ENCODE results near the gene SERINC2.

SERINC2 gene

GRCh38 chr1:31418626-31419323, 5.8 kb downstream of the SERINC2 start:
- Histone ChIP-seq H3K4ac (ENCODE audit: low read length) (no peak overlapping the region), H2BK12ac (ENCODE audit: low read length) (no peak overlapping the region), H2BK15ac (ENCODE audit: low read length) (no peak overlapping the region), H3K36me3 (replicated peaks in 1 of 2; ENCODE audit: control insufficient read depth in 2 of 2, insufficient read depth in 2 of 2, low read length in 2 of 2) (peaks cover 3 to 4% of the 10 kb centered on the region in 2 donors), H2AK5ac (ENCODE audit: low read depth, low read length) (no peak overlapping the region), H3K79me1 (ENCODE audit: low read depth, low read length) (peaks cover 5% of the 10 kb centered on the region), H3K9me3 (replicated peaks in 1 of 2; ENCODE audit: control insufficient read depth in 2 of 2, insufficient read depth in 1 of 2, low read depth in 1 of 2, low read length in 2 of 2) (no peaks in the 10 kb centered on the region), H3K27ac (replicated peaks; ENCODE audit: low read length) (no peak overlapping the region), H3K18ac (ENCODE audit: low read length) (no peak overlapping the region), H3K14ac (ENCODE audit: low read length) (no peak overlapping the region), H4K8ac (ENCODE audit: low read depth, low read length) (no peak overlapping the region), H3K4me1 (ENCODE audit: control insufficient read depth in 2 of 2, insufficient read depth in 1 of 2, low read depth in 1 of 2, low read length in 2 of 2) (peaks cover 23 to 25% of the 10 kb centered on the region in 2 donors), H2BK5ac (ENCODE audit: low read length) (no peak overlapping the region), H3K4me2 (ENCODE audit: insufficient read depth, low read length, poor library complexity, severe bottlenecking) (no peak overlapping the region), H3K23ac (ENCODE audit: low read depth, low read length, poor library complexity) (no peak overlapping the region), H3K9ac (ENCODE audit: low read depth, low read length, poor library complexity) (no peak overlapping the region), H2AFZ (ENCODE audit: low read length) (no peak overlapping the region), H2BK120ac (ENCODE audit: low read depth, low read length) (no peak overlapping the region), H3K27me3 (ENCODE audit: control insufficient read depth in 3 of 3, insufficient read depth in 3 of 3, low read depth in 1 of 3, low read length in 3 of 3) (no peaks in the 10 kb centered on the region), H3K4me3 (ENCODE audit: low read length in 2 of 2) (peak overlapping the region in 1 of 2 donors; percentile 38), H4K91ac (ENCODE audit: low read depth, low read length, poor library complexity) (no peak overlapping the region)
- DNase-seq (ENCODE audit: low spot score): no peak
- no CpG with 5 or more reads among the region's 4 CpGs for WGBS, 2 donors (ENCODE audit: extremely low coverage in 2 of 2, insufficient read length in 2 of 2, insufficient replicate concordance in 1 of 2)

- WGBS, 2 donors (ENCODE audit: extremely low coverage in 2 of 2, insufficient read length in 2 of 2, insufficient replicate concordance in 1 of 2): no CpG with 5 or more reads among the region's 5 CpGs
- Histone ChIP-seq H3K4me3 (ENCODE audit: low read length in 2 of 2) (no peak overlapping the region), H4K8ac (ENCODE audit: low read depth, low read length) (no peak overlapping the region), H2AFZ (ENCODE audit: low read length) (no peak overlapping the region), H3K4ac (ENCODE audit: low read length) (no peak overlapping the region), H2BK120ac (ENCODE audit: low read depth, low read length) (no peak overlapping the region), H3K9me3 (replicated peaks in 1 of 2; ENCODE audit: control insufficient read depth in 2 of 2, insufficient read depth in 1 of 2, low read depth in 1 of 2, low read length in 2 of 2) (no peaks in the 10 kb centered on the region), H3K14ac (ENCODE audit: low read length) (no peak overlapping the region), H3K36me3 (replicated peaks in 1 of 2; ENCODE audit: control insufficient read depth in 2 of 2, insufficient read depth in 2 of 2, low read length in 2 of 2) (peaks cover 5 to 7% of the 10 kb centered on the region in 2 donors), H3K27me3 (ENCODE audit: control insufficient read depth in 3 of 3, insufficient read depth in 3 of 3, low read depth in 1 of 3, low read length in 3 of 3) (no peaks in the 10 kb centered on the region), H2BK5ac (ENCODE audit: low read length) (no peak overlapping the region), H4K91ac (ENCODE audit: low read depth, low read length, poor library complexity) (no peak overlapping the region), H3K9ac (ENCODE audit: low read depth, low read length, poor library complexity) (no peak overlapping the region), H2BK12ac (ENCODE audit: low read length) (no peak overlapping the region), H3K23ac (ENCODE audit: low read depth, low read length, poor library complexity) (no peak overlapping the region), H3K4me1 (ENCODE audit: control insufficient read depth in 2 of 2, insufficient read depth in 1 of 2, low read depth in 1 of 2, low read length in 2 of 2) (peaks cover 10 to 16% of the 10 kb centered on the region in 2 donors), H3K4me2 (ENCODE audit: insufficient read depth, low read length, poor library complexity, severe bottlenecking) (no peak overlapping the region), H3K79me1 (ENCODE audit: low read depth, low read length) (peaks cover 2% of the 10 kb centered on the region), H3K18ac (ENCODE audit: low read length) (no peak overlapping the region), H2AK5ac (ENCODE audit: low read depth, low read length) (no peak overlapping the region), H2BK15ac (ENCODE audit: low read length) (no peak overlapping the region), H3K27ac (replicated peaks; ENCODE audit: low read length) (no peak overlapping the region)
- DNase-seq (ENCODE audit: low spot score): no peak
Measured at GRCh38 chr1:31420716-31421115, 7.7 kb downstream of the SERINC2 start.

- Histone ChIP-seq H3K9ac (ENCODE audit: low read depth, low read length, poor library complexity) (no peak overlapping the region), H3K23ac (ENCODE audit: low read depth, low read length, poor library complexity) (no peak overlapping the region), H2BK15ac (ENCODE audit: low read length) (no peak overlapping the region), H2AK5ac (ENCODE audit: low read depth, low read length) (no peak overlapping the region), H3K79me1 (ENCODE audit: low read depth, low read length) (peaks cover 4% of the 10 kb centered on the region), H2BK120ac (ENCODE audit: low read depth, low read length) (no peak overlapping the region), H3K27me3 (ENCODE audit: control insufficient read depth in 3 of 3, insufficient read depth in 3 of 3, low read depth in 1 of 3, low read length in 3 of 3) (no peaks in the 10 kb centered on the region), H4K91ac (ENCODE audit: low read depth, low read length, poor library complexity) (no peak overlapping the region), H3K4me2 (ENCODE audit: insufficient read depth, low read length, poor library complexity, severe bottlenecking) (no peak overlapping the region), H3K14ac (ENCODE audit: low read length) (no peak overlapping the region), H2BK12ac (ENCODE audit: low read length) (no peak overlapping the region), H3K4ac (ENCODE audit: low read length) (no peak overlapping the region), H3K4me3 (ENCODE audit: low read length in 2 of 2) (no peak overlapping the region), H3K27ac (replicated peaks; ENCODE audit: low read length) (no peak overlapping the region), H4K8ac (ENCODE audit: low read depth, low read length) (no peak overlapping the region), H3K4me1 (ENCODE audit: control insufficient read depth in 2 of 2, insufficient read depth in 1 of 2, low read depth in 1 of 2, low read length in 2 of 2) (peaks cover 3 to 9% of the 10 kb centered on the region in 2 donors), H3K36me3 (replicated peaks in 1 of 2; ENCODE audit: control insufficient read depth in 2 of 2, insufficient read depth in 2 of 2, low read length in 2 of 2) (peaks cover 7 to 9% of the 10 kb centered on the region in 2 donors), H2AFZ (ENCODE audit: low read length) (no peak overlapping the region), H3K18ac (ENCODE audit: low read length) (peak overlapping the region; percentile 7), H2BK5ac (ENCODE audit: low read length) (no peak overlapping the region), H3K9me3 (replicated peaks in 1 of 2; ENCODE audit: control insufficient read depth in 2 of 2, insufficient read depth in 1 of 2, low read depth in 1 of 2, low read length in 2 of 2) (no peaks in the 10 kb centered on the region)
- DNase-seq (ENCODE audit: low spot score): peak; percentile 38
- no CpG with 5 or more reads among the region's 9 CpGs for WGBS, 2 donors (ENCODE audit: extremely low coverage in 2 of 2, insufficient read length in 2 of 2, insufficient replicate concordance in 1 of 2)
Measured at GRCh38 chr1:31421371-31422040, 8.5 kb downstream of the SERINC2 start.

- no peak overlapping the region for H4K8ac ChIP-seq (ENCODE audit: low read depth, low read length)
- no peak overlapping the region for H2BK15ac ChIP-seq (ENCODE audit: low read length)
- no peak overlapping the region for H3K4me3 ChIP-seq (ENCODE audit: low read length in 2 of 2)
- WGBS, 2 donors (ENCODE audit: extremely low coverage in 2 of 2, insufficient read length in 2 of 2, insufficient replicate concordance in 1 of 2): no CpG with 5 or more reads among the region's 15 CpGs
- no peak overlapping the region for H2BK120ac ChIP-seq (ENCODE audit: low read depth, low read length)
- H3K4ac ChIP-seq (ENCODE audit: low read length): no peak overlapping the region
- H3K9ac ChIP-seq (ENCODE audit: low read depth, low read length, poor library complexity): no peak overlapping the region
- no peak overlapping the region for H2AFZ ChIP-seq (ENCODE audit: low read length)
- peaks cover 13 to 19% of the 10 kb centered on the region in 2 donors for H3K36me3 ChIP-seq (replicated peaks in 1 of 2; ENCODE audit: control insufficient read depth in 2 of 2, insufficient read depth in 2 of 2, low read length in 2 of 2)
- H3K27me3 ChIP-seq (ENCODE audit: control insufficient read depth in 3 of 3, insufficient read depth in 3 of 3, low read depth in 1 of 3, low read length in 3 of 3): no peaks in the 10 kb centered on the region
- no peak overlapping the region for H3K27ac ChIP-seq (replicated peaks; ENCODE audit: low read length)
- peaks cover 4% of the 10 kb centered on the region for H3K79me1 ChIP-seq (ENCODE audit: low read depth, low read length)
- H3K18ac ChIP-seq (ENCODE audit: low read length): no peak overlapping the region
- H3K14ac ChIP-seq (ENCODE audit: low read length): no peak overlapping the region
- H3K4me2 ChIP-seq (ENCODE audit: insufficient read depth, low read length, poor library complexity, severe bottlenecking): no peak overlapping the region
- no peak overlapping the region for H2BK12ac ChIP-seq (ENCODE audit: low read length)
- H3K9me3 ChIP-seq (replicated peaks in 1 of 2; ENCODE audit: control insufficient read depth in 2 of 2, insufficient read depth in 1 of 2, low read depth in 1 of 2, low read length in 2 of 2): no peaks in the 10 kb centered on the region
- no peak overlapping the region for H3K23ac ChIP-seq (ENCODE audit: low read depth, low read length, poor library complexity)
- H3K4me1 ChIP-seq (ENCODE audit: control insufficient read depth in 2 of 2, insufficient read depth in 1 of 2, low read depth in 1 of 2, low read length in 2 of 2): peaks cover 3 to 5% of the 10 kb centered on the region in 2 donors
- no peak overlapping the region for H2BK5ac ChIP-seq (ENCODE audit: low read length)
- no peak overlapping the region for H2AK5ac ChIP-seq (ENCODE audit: low read depth, low read length)
- peak; percentile 79 for DNase-seq (ENCODE audit: low spot score)
- no peak overlapping the region for H4K91ac ChIP-seq (ENCODE audit: low read depth, low read length, poor library complexity)
Measured at GRCh38 chr1:31422505-31423319, 9.7 kb downstream of the SERINC2 start.
